ENCODE results near the gene ANLN. TPM values are rescaled to one million over a fixed set of nuclear protein-coding genes. Genes with fewer than 3 reads are reported as not detected.
"Not testable (repeated sequence)": the region's sequence is repeated elsewhere in the genome, so short reads cannot be mapped to it uniquely, and the experiment has no call there.

The ANLN gene
- total and polyA plus RNA-seq, 2 experiments from 2014 or later = 10.1 to 56.7 TPM

DNA sequence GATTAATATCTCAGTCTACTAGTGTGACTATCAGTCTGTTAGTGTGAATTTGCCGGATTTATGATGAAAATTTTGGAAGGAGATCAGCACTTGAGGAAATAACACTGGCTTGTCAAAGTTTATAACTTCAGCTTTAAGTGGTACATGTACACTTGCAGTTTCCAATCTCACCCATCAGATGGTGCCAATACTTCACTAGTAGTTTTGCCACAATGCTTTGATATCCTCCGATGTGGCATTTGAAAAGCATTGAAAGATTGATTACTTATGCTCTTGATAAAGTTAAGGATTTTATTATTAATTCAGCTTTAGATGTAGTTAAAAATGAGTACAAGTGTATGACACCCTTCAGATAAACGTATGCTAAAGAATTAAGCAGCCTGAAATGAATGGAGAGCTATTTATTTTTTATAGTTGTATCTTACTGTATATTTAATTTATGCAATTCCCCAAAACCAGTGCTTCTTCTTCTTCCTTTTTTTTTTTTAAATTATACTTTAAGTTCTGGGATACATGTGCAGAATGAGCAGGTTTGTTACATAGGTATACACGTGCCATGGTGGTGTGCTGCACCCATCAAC lies 98.2 kb downstream of the ANLN start:
- no peaks in the 10 kb centered on the region for H3K36me3 ChIP-seq
- H3K4me1 ChIP-seq (ENCODE audit: low read depth) = no peaks in the 10 kb centered on the region
- TF ChIP-seq, protein P1, sequence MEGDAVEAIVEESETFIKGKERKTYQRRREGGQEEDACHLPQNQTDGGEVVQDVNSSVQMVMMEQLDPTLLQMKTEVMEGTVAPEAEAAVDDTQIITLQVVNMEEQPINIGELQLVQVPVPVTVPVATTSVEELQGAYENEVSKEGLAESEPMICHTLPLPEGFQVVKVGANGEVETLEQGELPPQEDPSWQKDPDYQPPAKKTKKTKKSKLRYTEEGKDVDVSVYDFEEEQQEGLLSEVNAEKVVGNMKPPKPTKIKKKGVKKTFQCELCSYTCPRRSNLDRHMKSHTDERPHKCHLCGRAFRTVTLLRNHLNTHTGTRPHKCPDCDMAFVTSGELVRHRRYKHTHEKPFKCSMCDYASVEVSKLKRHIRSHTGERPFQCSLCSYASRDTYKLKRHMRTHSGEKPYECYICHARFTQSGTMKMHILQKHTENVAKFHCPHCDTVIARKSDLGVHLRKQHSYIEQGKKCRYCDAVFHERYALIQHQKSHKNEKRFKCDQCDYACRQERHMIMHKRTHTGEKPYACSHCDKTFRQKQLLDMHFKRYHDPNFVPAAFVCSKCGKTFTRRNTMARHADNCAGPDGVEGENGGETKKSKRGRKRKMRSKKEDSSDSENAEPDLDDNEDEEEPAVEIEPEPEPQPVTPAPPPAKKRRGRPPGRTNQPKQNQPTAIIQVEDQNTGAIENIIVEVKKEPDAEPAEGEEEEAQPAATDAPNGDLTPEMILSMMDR (IDR thresholded peaks at IDR 0.05; ENCODE audit: low read depth, low read length) = peak; percentile 72
- DNase-seq (ENCODE audit: low read depth in 1 of 2, low spot score in 1 of 2) = peak; percentile 65 to 75
- H3K9me3 ChIP-seq (ENCODE audit: low read depth) = no peaks in the 10 kb centered on the region
- no peak overlapping the region for H3K27ac ChIP-seq
- H3K4me3 ChIP-seq = no peak overlapping the region
- H3K27me3 ChIP-seq = no peaks in the 10 kb centered on the region

DNA sequence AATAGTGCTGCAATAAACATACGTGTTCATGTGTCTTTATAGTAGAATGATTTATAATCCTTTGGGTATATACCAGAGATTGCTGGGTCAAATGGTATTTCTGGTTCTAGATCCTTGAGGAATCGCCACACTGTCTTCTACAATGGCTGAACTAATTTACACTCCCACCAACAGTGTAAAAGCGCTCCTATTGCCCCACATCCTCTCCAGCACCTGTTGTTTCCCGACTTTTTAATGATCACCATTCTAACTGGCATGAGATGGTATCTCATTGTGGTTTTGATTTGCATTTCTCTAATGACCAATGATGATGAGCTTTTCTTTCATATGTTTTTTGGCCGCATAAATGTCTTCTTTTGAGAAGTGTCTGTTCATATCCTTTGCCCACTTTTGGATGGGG lies 99.0 kb downstream of the ANLN start:
- H3K27ac ChIP-seq; H3K36me3 ChIP-seq; DNase-seq (ENCODE audit: low read depth in 1 of 2, low spot score in 1 of 2); H3K4me3 ChIP-seq; H3K27me3 ChIP-seq; H3K9me3 ChIP-seq (ENCODE audit: low read depth); H3K4me1 ChIP-seq (ENCODE audit: low read depth): not testable (repeated sequence)

DNA sequence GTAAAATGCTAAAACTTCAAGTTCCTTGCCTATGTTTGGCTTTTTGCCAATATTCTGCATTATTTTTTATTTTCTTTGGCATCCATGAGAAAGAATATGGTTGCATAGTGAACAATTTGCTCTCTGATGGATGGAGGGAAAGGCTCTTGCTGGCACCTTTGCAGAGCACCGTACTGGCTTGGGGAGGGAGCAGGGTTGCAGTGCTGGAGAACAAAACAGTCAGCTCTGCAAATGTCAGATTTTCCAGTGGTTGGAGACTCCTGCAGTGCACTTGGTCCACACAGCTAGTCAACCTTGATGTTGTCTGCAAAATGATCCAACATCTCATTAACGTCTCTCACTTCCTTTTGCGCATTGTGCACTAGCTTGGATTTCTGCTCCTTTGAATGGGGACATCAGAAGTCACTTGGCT lies 100.8 kb downstream of the ANLN start:
- TF ChIP-seq, protein P1 (IDR thresholded peaks at IDR 0.05; ENCODE audit: low read depth, low read length) = no peak
- Histone ChIP-seq H3K36me3 (no peaks in the 10 kb centered on the region), H3K9me3 (ENCODE audit: low read depth) (no peaks in the 10 kb centered on the region), H3K4me1 (ENCODE audit: low read depth) (no peaks in the 10 kb centered on the region), H3K27ac (no peak overlapping the region), H3K4me3 (no peak overlapping the region), H3K27me3 (no peaks in the 10 kb centered on the region)
- peak in 1 of 2 donors; percentile 13 for DNase-seq (ENCODE audit: low read depth in 1 of 2, low spot score in 1 of 2)

DNA sequence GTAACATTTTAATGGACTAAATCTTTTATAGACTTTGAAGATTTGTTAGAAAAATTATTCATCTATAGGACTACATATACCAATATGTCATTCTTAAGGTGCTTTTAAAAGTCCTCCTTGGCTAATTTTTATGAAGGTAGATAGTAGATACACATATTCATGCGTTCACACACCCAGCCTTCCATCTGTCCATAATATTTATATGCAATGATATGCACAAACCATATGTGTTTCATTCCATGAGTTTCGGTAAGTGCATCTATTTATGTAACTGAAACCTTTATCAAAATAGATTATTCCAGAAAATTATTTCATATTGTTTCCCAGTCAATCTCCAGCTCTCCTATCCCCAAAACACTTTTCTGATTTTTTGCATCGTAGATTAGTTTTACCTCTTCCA lies 101.7 kb downstream of the ANLN start:
- H3K9me3 ChIP-seq (ENCODE audit: low read depth) = no peaks in the 10 kb centered on the region

DNA sequence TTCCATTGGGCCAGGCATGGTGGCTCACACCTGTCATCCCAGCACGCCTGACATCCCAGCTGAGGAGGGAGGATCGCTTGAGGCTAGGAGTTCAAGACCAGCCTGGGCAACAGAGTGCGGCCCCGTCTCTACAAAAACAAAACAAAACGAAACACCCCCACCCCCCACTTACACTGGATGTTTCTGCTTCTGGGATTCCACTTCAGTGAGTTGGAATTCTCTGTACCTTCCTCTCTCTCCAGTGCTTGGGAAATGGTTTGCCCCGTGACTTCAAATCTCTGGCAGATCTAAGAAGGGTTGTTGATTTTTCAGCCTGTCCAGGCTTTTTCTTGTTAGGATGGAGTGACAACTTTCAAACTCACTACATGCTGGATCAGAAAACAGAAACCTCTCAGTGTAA lies 106.9 kb downstream of the ANLN start:
- no peak overlapping the region for H3K4me3 ChIP-seq
- H3K36me3 ChIP-seq = no peaks in the 10 kb centered on the region
- no peak overlapping the region for H3K27ac ChIP-seq
- H3K27me3 ChIP-seq = no peaks in the 10 kb centered on the region
- TF ChIP-seq, protein P1 (IDR thresholded peaks at IDR 0.05; ENCODE audit: low read depth, low read length) = no peak
- no peak for DNase-seq (ENCODE audit: low read depth in 1 of 2, low spot score in 1 of 2)
- no peaks in the 10 kb centered on the region for H3K4me1 ChIP-seq (ENCODE audit: low read depth)
- no peaks in the 10 kb centered on the region for H3K9me3 ChIP-seq (ENCODE audit: low read depth)

More for the DNA sequence above, 101.7 kb downstream of the ANLN start:
- no peaks in the 10 kb centered on the region for H3K27me3 ChIP-seq
- no peak overlapping the region for H3K4me3 ChIP-seq
- DNase-seq (ENCODE audit: low read depth in 1 of 2, low spot score in 1 of 2) = no peak
- no peak overlapping the region for H3K27ac ChIP-seq
- TF ChIP-seq, protein P1 (IDR thresholded peaks at IDR 0.05; ENCODE audit: low read depth, low read length) = no peak
- H3K36me3 ChIP-seq = no peaks in the 10 kb centered on the region
- no peaks in the 10 kb centered on the region for H3K4me1 ChIP-seq (ENCODE audit: low read depth)

DNA sequence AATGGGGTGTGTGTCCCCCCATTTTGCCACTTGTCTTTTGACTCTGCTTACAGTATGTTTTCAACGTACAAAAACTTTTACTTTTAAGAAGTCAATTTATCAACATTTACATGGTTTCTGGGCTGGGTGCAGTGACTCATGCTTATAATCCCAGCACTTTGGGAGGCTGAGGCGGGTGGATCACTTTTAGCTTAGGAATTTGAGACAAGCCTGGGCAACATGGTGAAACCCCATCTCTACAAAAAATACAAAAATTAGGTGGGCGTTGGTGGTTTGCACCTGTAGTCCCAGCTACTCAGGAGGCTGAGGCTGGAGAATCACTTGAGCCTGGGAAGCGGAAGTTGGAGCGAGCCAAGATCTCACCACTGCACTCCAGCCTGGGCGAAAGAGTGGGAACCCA lies 107.5 kb downstream of the ANLN start:
- H3K4me1 ChIP-seq (ENCODE audit: low read depth); H3K27ac ChIP-seq; H3K27me3 ChIP-seq; H3K4me3 ChIP-seq; DNase-seq (ENCODE audit: low read depth in 1 of 2, low spot score in 1 of 2); H3K36me3 ChIP-seq; H3K9me3 ChIP-seq (ENCODE audit: low read depth): not testable (repeated sequence)

DNA sequence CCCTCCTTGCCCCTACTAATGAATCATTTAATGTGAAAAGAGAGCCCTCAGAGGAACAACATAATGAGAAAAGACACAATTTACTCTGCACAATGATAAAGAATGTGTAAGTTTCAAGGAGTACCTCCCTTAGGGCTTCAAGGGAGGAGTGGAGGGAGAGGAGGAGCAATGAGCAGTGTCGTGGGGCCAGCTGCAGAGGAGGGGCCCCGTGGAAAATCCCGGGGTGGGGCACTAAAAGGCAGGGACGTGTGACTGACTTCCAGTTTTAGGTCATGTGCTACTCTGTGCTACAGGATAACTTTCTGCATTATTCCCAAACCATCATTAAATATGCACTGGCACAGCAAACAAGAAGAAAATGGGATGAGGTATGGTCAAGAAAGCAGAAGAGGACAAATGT lies 108.1 kb downstream of the ANLN start:
- H3K4me1 ChIP-seq (ENCODE audit: low read depth) = no peaks in the 10 kb centered on the region
- TF ChIP-seq, protein P1 (IDR thresholded peaks at IDR 0.05; ENCODE audit: low read depth, low read length) = no peak
- H3K27ac ChIP-seq = no peak overlapping the region
- no peak overlapping the region for H3K4me3 ChIP-seq
- no peaks in the 10 kb centered on the region for H3K27me3 ChIP-seq
- DNase-seq (ENCODE audit: low read depth in 1 of 2, low spot score in 1 of 2) = no peak
- no peaks in the 10 kb centered on the region for H3K36me3 ChIP-seq
- no peaks in the 10 kb centered on the region for H3K9me3 ChIP-seq (ENCODE audit: low read depth)
